HG02973 (cell line): ENCODE data around the gene TP53.
"Not testable (repeated sequence)": the region's sequence is repeated elsewhere in the genome, so short reads cannot be mapped to it uniquely, and the experiment has no call there.

Experiments
- ATAC-seq: cut with Tn5 transposase; IDR thresholded peaks from one replicate; pipeline ENCODE4 v1.9.1; 2021; ENCODE audit warnings: moderate library complexity; ENCODE audit not compliant: unreplicated experiment

The TP53 gene

GRCh38 chr17:7632492-7632894, 54.8 kb downstream of the TP53 start:
- ATAC-seq: no peak

- ATAC-seq: no peak
These were observed 55.6 kb downstream of the TP53 start for GRCh38 chr17:7631398-7632380.

GRCh38 chr17:7629939-7630571, 57.2 kb downstream of the TP53 start, which contains the start of gene SHBG:
Gene SHBG, plus strand, starts transcription at chr17:7630135. Its CDS starts 38 bp downstream, at chr17:7630173.
- ATAC-seq: no peak

GRCh38 chr17:7627250-7628121, 59.8 kb downstream of the TP53 start, which contains the start of gene SAT2:
Gene SAT2, minus strand, starts transcription at chr17:7627821. Its CDS starts 186 bp downstream, at chr17:7627635.
- peak; percentile 81 for ATAC-seq

- ATAC-seq: no peak
These were observed 60.4 kb downstream of the TP53 start for GRCh38 chr17:7626956-7627249.

- no peak for ATAC-seq
These were observed 61.0 kb downstream of the TP53 start for GRCh38 chr17:7626307-7626706.

GRCh38 chr17:7625749-7626148, 61.5 kb downstream of the TP53 start:
- not testable (repeated sequence) for ATAC-seq

GRCh38 chr17:7623661-7624060, 63.6 kb downstream of the TP53 start:
- no peak for ATAC-seq

GRCh38 chr17:7620835-7621234, 66.5 kb downstream of the TP53 start:
- no peak for ATAC-seq

- ATAC-seq: no peak
These were observed 68.7 kb downstream of the TP53 start for GRCh38 chr17:7618608-7619007.
